GM19099 (cell line): ENCODE results near the gene A4GALT.

Experiments used
- POLR2A ChIP-seq: IDR thresholded peaks from 3 replicates; pipeline ENCODE4 v1.6.1; 2011; ENCODE audit warnings: low read depth; ENCODE audit not compliant: insufficient read length; ENCODE audit errors: extremely low read depth

The A4GALT gene

GRCh38 chr22:42720263-42721044, at the start of gene A4GALT:
Gene A4GALT (minus strand): TSS chr22:42720870. CDS start chr22:42693951, 26,919 bp downstream.
- TF ChIP-seq POLR2A = peak; percentile 64

GRCh38 chr22:42770448-42770726, 49.7 kb upstream of the A4GALT start:
- TF ChIP-seq POLR2A = no peak

GRCh38 chr22:42769574-42770447, 49.1 kb upstream of the A4GALT start:
- TF ChIP-seq POLR2A = peak; percentile 50

GRCh38 chr22:42769238-42769573, 48.5 kb upstream of the A4GALT start:
- TF ChIP-seq POLR2A = no peak

GRCh38 chr22:42768385-42769035, 47.8 kb upstream of the A4GALT start:
- no peak for TF ChIP-seq POLR2A

- no peak for TF ChIP-seq POLR2A
Measured at GRCh38 chr22:42766860-42767259, 46.2 kb upstream of the A4GALT start.

- TF ChIP-seq POLR2A = no peak
Measured at GRCh38 chr22:42764895-42765363, 44.3 kb upstream of the A4GALT start.

- no peak for TF ChIP-seq POLR2A
Measured at GRCh38 chr22:42763965-42764480, 43.4 kb upstream of the A4GALT start.

- TF ChIP-seq POLR2A = no peak
Measured at GRCh38 chr22:42760806-42761565, 40.3 kb upstream of the A4GALT start.

- TF ChIP-seq POLR2A = no peak
Measured at GRCh38 chr22:42758931-42759629, 38.4 kb upstream of the A4GALT start.

GRCh38 chr22:42754658-42755057, 34.0 kb upstream of the A4GALT start:
- TF ChIP-seq POLR2A = no peak

- TF ChIP-seq POLR2A = no peak
Measured at GRCh38 chr22:42752912-42753311, 32.2 kb upstream of the A4GALT start.

- no peak for TF ChIP-seq POLR2A
Measured at GRCh38 chr22:42752230-42752746, 31.6 kb upstream of the A4GALT start.
